Stimulated activated CD4-positive, alpha-beta T cell treated with anti-CD3 and anti-CD28 coated beads, Interleukin-1b, Interleukin-23, amount 100 ng/mL, for 24 hours (primary cell): ENCODE measurements around the gene GPSM1.
"Not testable (repeated sequence)": the region's sequence is repeated elsewhere in the genome, so short reads cannot be mapped to it uniquely, and the experiment has no call there.

Experiments
- DNase-seq, 4 experiments: peaks; one replicate each; pipeline ENCODE4 v3.0.0-alpha.2; 2020; ENCODE audit warnings: low read depth in 4 of 4, low spot score in 1 of 4

The GPSM1 gene

DNA sequence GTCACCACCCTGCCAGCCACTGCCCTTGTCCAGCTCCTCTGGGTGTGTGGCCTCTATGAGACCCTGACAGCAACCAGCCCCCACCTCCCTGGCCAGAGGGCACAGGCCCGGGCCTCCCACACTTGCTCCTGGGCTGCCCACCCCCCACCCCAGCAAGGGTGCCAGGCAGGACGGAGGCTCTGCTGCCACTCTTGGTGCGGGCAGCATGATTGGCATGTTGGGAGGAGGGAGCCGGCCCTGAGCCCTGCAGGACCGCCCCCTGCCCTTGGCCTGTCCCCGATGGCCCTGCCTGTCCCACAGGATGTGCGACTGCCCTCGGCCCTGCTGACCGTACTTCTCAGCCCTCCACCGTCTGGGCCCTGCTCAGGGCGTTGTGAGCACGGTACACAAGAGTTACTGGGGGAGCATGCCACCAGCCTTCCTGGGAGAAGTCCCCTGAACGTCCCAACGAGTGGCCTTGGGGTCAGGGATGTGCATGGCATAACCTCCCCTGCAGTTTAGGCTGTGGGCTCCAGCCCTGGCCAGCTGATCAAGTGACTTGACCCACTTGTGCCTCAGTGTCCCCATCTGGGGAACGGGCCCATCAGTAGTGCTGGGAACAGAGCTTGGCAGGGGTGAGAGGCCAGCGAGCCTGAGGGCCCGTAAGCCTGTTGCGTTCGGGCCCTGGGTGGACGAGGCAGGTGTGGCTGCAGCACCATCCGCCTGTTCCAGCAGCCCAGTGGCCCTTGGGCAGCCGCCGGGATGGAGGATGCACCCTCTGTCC lies 16.0 kb downstream of the GPSM1 start:
- no peak for DNase-seq

- DNase-seq: no peak
Observed at GRCh38 chr9:136343884-136344269, 16.5 kb downstream of the GPSM1 start.

DNA sequence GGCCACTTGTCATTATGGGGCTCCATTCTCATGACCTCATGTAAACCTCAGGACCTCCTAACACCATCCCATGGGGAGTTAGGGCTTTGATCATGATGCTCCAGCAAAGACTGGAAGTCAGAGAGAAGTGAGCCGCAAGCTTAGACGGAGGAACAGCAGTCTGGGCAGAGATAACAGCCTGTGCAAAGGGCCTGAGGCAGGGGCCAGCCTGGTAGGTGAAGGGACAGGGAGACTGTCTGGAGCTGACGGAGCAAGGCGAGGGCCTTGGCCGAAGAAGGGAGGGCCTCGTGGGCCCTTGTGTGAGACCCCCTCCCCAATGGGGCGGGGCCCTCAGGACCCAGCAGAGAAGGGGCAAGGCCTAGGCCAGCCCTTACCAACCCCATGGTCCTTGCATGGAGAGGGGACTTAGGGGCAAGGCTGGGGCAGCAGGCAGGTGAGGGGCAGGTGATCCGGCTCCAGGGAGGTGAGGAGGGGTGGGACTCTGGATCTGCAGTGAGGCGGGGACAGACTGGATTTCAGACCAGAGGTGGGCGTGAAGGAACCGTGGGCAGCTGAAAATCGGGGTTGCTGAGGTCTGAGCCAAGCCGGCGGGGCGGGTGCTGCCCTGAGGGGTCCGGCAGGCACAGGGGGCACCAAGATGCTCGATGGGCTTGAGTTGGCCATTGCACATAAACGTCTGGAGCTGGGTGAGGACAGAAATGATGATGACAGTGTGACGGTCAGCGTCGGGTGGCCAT lies 17.4 kb downstream of the GPSM1 start:
- DNase-seq: no peak

DNA sequence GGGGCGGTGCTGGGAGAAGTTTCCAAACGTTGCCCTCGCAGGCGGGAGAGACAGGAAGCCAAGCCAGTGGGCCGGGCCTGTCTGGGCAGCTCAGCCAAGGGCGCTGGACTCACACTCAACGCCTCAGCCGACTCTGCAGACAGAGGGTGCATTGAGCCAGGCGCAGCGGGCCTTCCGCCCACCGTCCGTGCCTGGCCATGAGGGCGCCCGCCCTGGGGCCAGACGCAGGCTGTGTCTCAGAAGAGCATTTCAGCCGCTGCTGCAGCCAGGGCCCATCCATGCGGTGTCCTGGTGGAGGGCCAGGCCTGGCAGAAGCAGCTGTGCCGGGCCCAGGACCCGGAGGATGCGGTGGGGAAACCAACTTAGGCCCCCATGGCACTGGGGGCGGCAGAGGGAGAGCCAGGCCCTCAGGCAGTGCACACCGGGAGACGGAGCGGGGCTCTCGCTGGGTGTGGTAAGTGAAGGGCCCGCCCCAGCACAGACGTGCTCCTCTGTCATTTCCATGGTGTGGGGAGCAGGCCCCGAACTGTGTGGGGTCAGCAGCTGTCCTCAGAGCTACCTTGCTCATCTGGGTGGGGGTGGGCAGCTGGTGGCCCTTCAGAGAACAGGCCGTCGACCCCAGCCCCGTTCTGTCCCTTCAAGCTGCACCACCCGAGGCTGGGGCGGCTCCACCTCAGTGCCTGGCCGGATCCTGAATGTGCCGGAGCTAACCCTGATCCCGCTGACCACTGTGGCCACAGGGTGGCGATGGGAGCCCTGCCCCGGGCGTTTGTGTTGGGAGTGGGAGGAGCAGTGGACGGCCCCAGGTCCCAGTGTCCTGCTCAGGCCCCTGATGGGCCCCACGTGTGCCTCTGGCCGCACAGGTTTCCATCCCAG lies 18.2 kb downstream of the GPSM1 start:
- no peak for DNase-seq

DNA sequence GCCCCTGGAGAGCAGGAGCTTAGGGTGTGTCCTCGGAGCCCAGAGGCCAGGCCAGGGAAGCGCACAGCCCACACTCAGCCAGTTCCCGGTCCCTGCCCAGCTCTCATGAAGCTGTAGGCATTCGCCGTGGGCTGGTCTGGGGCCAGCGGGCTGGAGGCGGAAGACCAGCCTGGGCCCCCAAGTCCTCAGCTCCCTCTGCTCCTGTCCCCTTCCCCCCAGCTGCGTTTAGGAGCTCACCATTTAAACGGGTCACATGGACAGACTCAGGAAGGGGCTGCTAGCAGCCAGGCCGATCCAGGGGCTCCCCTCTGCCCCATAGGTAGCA lies 18.8 kb downstream of the GPSM1 start:
- no peak for DNase-seq

- DNase-seq: no peak
Observed at GRCh38 chr9:136346927-136347465, 19.7 kb downstream of the GPSM1 start.

- no peak for DNase-seq
Observed at GRCh38 chr9:136347472-136348256, 20.3 kb downstream of the GPSM1 start.

GRCh38 chr9:136348691-136349090 lies 21.4 kb downstream of the GPSM1 start:
- no peak for DNase-seq

- DNase-seq: no peak
Observed at GRCh38 chr9:136349546-136349945, 22.2 kb downstream of the GPSM1 start.

DNA sequence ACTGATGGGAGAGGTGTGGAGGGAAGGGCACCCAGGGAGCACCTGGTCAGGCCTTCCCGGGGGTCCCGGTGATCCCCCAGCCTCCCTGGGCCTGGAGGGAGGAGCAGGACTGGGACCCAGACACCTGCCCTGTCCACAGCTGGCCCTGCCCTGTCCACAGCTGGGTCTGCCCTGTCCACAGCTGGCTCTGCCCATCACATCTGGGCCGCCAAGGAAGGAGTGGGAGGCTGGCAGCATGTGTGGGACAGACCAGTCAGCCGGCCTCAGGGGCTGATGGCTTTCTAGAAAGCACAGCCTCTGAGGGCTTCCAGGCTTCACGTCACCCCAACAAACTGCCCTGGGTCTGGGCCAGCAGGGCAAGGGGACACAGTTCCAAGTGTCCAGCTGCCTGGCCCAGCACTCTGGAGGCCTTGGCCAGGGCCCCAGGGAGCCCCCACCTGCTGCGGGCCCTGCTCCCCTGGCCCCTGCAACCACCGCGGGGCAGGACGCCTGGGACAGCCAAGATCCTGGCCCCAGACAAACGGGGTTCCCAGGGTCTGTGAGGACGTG lies 24.0 kb downstream of the GPSM1 start:
- no peak for DNase-seq

DNA sequence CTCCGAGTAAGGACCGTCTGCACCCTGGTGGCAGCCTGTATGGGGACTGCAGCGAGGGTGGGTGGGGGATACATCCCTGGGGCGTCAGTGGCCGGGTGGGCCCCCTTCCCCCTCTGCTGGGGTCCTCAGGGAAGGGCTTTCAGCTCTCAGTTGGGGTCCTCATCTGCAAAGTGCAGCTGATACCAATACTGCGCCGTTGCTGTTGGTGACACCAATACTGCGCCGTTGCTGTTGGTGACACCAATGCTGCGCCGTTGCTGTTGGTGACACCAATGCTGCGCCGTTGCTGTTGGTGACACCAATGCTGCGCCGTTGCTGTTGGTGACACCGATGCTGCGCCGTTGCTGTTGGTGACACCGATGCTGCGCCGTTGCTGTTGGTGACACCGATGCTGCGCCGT lies 24.5 kb downstream of the GPSM1 start:
- DNase-seq: not testable (repeated sequence)

- DNase-seq: no peak
Observed at GRCh38 chr9:136352682-136353081, 25.3 kb downstream of the GPSM1 start.

DNA sequence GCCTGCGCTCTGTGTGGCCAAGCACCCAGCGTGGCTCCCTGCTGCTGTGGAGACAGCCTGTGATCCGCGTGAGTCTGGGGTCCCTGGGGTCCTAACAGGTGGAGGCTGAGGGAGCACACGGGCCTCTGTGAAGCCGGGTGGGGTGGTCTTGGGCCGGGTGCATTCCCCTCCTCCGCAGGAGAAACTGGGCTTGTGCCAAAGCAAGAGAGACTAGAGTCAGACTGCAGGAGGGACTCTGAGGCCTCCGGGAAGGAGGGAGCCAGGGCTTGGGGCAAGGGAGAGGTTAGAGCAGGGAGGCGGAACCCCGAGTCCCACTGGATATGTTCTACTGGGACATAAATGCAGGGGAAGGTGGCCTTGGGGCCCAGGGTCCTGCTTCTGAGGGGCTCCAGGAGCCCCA lies 25.7 kb downstream of the GPSM1 start:
- no peak for DNase-seq

DNA sequence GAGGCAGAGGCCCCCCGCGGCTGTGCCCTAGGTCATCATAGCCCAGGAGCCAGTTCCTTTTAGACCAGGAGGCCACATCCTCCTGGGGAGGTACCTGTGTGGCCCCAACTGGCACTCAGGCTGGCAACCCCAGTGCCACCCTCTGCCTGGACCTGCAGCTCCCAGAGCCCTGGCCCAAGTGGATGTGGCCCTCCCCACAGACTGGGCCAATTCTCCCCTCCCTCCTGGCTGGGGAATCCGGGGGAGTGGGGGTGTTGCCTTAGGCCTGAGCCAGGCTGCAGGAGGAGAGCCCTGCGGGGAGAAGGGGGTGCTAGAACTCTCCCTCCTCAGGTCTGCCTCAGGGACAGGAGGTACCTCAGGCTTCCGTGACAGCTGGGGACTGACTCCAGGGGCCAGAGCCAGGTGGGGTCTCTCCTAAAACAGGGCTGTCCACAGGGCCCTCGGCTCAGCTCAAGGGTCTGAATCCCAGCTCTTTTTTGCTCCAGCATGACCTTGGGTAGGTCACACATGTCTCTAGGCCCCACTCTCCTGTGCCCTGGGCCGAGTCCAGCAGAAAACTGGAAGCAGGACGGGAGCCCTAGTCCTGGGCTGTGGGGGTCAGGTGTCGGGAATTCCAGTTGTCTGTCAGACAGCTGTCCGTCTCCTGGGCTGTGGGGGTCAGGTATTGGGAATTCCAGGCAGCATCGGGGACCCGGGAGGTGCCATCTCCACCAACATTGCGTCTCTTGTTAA lies 26.6 kb downstream of the GPSM1 start:
- DNase-seq: no peak

DNA sequence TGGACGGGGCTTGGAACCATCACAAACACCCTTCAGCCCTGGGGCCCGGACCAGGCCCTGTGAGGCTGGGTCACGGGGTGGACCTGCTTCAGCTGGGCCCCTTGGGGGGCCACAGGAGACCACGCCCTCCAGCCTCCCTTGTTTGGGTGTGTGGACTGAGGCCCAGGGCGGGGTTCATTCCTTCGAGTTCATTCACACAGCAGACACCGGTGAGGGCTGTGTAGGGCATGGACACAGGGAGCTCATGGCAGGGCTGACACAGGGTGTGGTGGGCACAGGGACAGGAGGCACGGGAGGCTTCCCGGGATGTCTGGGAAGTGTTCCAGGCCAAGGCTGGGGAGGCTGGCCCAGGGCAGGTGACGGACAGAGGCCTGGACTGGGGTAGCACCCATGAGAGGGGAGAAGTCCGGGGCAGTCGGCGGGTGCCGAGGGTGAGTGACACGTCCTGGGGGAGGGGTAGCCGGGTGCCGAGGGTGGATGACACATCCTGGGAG lies 27.3 kb downstream of the GPSM1 start:
- no peak for DNase-seq

- DNase-seq: no peak
Observed at GRCh38 chr9:136355616-136356557, 28.5 kb downstream of the GPSM1 start.

- no peak for DNase-seq
Observed at GRCh38 chr9:136357202-136357725, 29.9 kb downstream of the GPSM1 start.

GRCh38 chr9:136358016-136358415 lies 30.7 kb downstream of the GPSM1 start:
- DNase-seq: no peak
